HepG2 (cell line): ENCODE results near the gene GPSM1. TPM values are rescaled to one million over a fixed set of nuclear protein-coding genes. Genes with fewer than 3 reads are reported as not detected.
A peak's percentile ranks its signal among the peaks of the same experiment; 100 is the strongest.

Source experiments
- BCL6 ChIP-seq: IDR thresholded peaks from 2 replicates; pipeline ENCODE4 v1.6.1; 2016; ENCODE audit warnings: missing genetic modification reagents, missing compliant biosample characterization
- JUN ChIP-seq: sonication (generic); formaldehyde crosslinking; IDR thresholded peaks from 2 replicates; pipeline ENCODE4 v1.4.0; 2020; ENCODE audit warnings: mild to moderate bottlenecking, missing genetic modification reagents
- MEIS1 ChIP-seq: sonication (generic); formaldehyde crosslinking; IDR thresholded peaks from 2 replicates; pipeline ENCODE4 v1.9.0; 2021; ENCODE audit warnings: mild to moderate bottlenecking, missing genetic modification reagents, moderate library complexity, borderline replicate concordance
- NFKB2 ChIP-seq: sonication (generic); formaldehyde crosslinking; IDR thresholded peaks from 2 replicates; pipeline ENCODE4 v1.4.0; 2020; ENCODE audit warnings: missing genetic modification reagents, borderline replicate concordance
- PAWR ChIP-seq: sonication (generic); formaldehyde crosslinking; IDR thresholded peaks from 2 replicates; pipeline ENCODE4 v1.4.0; 2020; ENCODE audit warnings: missing genetic modification reagents, mild to moderate bottlenecking, borderline replicate concordance
- PITX1 ChIP-seq: sonication (generic); formaldehyde crosslinking; IDR thresholded peaks from 2 replicates; pipeline ENCODE4 v1.5.1; 2020; ENCODE audit warnings: mild to moderate bottlenecking, missing genetic modification reagents
- POLR2AphosphoS2 ChIP-seq: IDR thresholded peaks from 2 replicates; pipeline ENCODE4 v1.6.1; 2011; ENCODE audit warnings: low read depth, low read length, improper control_type of control experiment
- SNAPC2 ChIP-seq: sonication (generic); formaldehyde crosslinking; IDR thresholded peaks from 2 replicates; pipeline ENCODE4 v1.8.1; 2022; ENCODE audit warnings: mild to moderate bottlenecking, missing genetic modification reagents
- TP53 ChIP-seq: sonication (generic); formaldehyde crosslinking; conservative IDR thresholded peaks from 2 replicates; pipeline ENCODE4 v1.4.0; 2020; ENCODE audit warnings: missing genetic modification reagents
- YEATS2 ChIP-seq: sonication (generic); formaldehyde crosslinking; IDR thresholded peaks from 2 replicates; pipeline ENCODE4 v1.4.0; 2020; ENCODE audit warnings: missing genetic modification reagents, borderline replicate concordance
- ZKSCAN8 ChIP-seq: IDR thresholded peaks from 2 replicates; pipeline ENCODE4 v1.6.1; 2016; ENCODE audit warnings: borderline replicate concordance, missing genetic modification reagents, missing compliant biosample characterization
- ZNF282 ChIP-seq: fragments of 450-650 bp; IDR thresholded peaks from 2 replicates; pipeline ENCODE4 v1.6.1; 2018; ENCODE audit not compliant: partially characterized antibody
- ZNF343 ChIP-seq: sonication (generic); formaldehyde crosslinking; IDR thresholded peaks from 2 replicates; pipeline ENCODE4 v1.4.0; 2020; ENCODE audit warnings: mild to moderate bottlenecking, missing genetic modification reagents
- ZNF451 ChIP-seq: sonication (generic); formaldehyde crosslinking; IDR thresholded peaks from 2 replicates; pipeline ENCODE4 v1.5.0; 2020; ENCODE audit warnings: mild to moderate bottlenecking, missing genetic modification reagents
- ZNF546 ChIP-seq: sonication (generic); formaldehyde crosslinking; conservative IDR thresholded peaks from 2 replicates; pipeline ENCODE4 v1.8.1; 2023; ENCODE audit warnings: mild to moderate bottlenecking, missing genetic modification reagents
- polyA plus RNA-seq, 8 experiments: library from polyadenylated mRNA; depleted of rRNA in 3 of 8; stranded (reverse) in 7 of 8; unstranded in 1 of 8; fragments of >200 nt; fragmentation: Illumina TruSeq in 4 of 8; extraction: Trizol in 4 of 8; gene quantifications; 2 replicates each; pipeline versions ENCODE4 v1.2.1 to v1.2.3, GENCODE V29; 2011 to 2016; ENCODE audit warnings: low read depth in 4 of 8, missing spikeins in 1 of 8, mixed read lengths in 1 of 8; ENCODE audit not compliant: insufficient read depth in 1 of 8
- total RNA-seq, 5 experiments: library from RNA; depleted of rRNA; stranded (reverse); fragments of >200 nt; fragmentation: Illumina TruSeq; extraction: Trizol; gene quantifications; 2 replicates each; pipeline ENCODE4 v1.2.3, GENCODE V29; 2016; ENCODE audit warnings: low read depth in 1 of 5
- TF ChIP-seq, protein P1 (sequence below): sonication (generic); formaldehyde crosslinking; IDR thresholded peaks from 2 replicates; pipeline ENCODE4 v1.4.0; 2020; ENCODE audit warnings: mild to moderate bottlenecking, missing genetic modification reagents, borderline replicate concordance
- TF ChIP-seq, protein P2 (sequence below): sonication (generic); IDR thresholded peaks from 2 replicates; pipeline ENCODE4 v1.6.1; 2016; ENCODE audit warnings: low read depth, borderline replicate concordance
- TF ChIP-seq, protein P3 (sequence below): sonication (generic); formaldehyde crosslinking; IDR thresholded peaks from 2 replicates; pipeline ENCODE4 v1.5.0; 2020; ENCODE audit warnings: mild to moderate bottlenecking, missing genetic modification reagents
- TF ChIP-seq, protein P4 (sequence below): sonication (generic); formaldehyde crosslinking; IDR thresholded peaks from 2 replicates; pipeline ENCODE4 v1.4.0; 2020; ENCODE audit warnings: mild to moderate bottlenecking, missing genetic modification reagents
- TF ChIP-seq, protein P5 (sequence below): sonication (generic); formaldehyde crosslinking; IDR thresholded peaks from 2 replicates; pipeline ENCODE4 v1.8.0; 2022; ENCODE audit warnings: missing genetic modification reagents, low read depth, mild to moderate bottlenecking, borderline replicate concordance

The GPSM1 gene
- total and polyA plus RNA-seq, 2 of the 13 experiments (the other 11 are each of a cell fraction or from before 2014, with no cell fraction given): 1.0 to 2.4 TPM

DNA sequence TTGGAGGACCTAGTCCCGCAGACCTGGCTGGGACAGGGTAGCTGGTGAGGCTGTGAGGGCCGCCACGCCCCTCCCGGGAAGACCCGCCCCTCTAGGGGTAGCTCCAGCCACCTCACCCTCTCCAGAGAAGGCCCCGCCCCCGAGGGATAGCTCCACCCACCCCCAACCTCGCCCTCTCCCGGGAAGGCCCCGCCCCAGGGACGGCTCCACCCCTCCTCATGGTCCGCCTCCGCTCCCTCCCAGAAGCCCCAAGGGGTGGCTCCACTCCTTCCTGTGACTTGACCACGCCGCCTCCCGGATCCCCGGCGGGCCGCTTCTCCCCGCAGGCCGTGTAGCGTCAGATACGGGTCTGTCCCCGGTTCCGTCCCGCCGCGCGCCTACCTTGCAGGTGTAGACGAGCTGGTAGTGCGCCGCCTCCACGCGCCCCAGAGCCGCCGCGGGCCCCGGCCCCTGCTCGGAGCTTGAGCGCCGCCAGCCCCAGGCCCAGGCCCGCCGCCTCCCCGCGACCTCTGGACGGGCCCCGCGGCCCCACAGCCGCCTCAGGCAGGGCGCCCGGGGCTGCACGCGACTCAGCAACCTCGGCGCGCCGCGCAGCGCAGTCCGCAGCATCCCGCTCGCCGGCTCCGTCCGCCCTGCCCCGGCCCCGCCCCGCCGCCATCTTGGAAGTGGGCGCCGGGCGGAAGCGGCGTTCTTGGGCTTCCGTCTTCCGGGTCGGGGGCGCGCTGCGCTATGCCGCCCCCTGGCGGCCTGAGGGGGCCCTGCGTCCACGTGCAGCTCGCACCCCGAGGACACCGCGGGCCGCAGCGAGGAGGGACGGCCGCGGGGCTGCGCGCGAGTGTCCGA, 36.0 kb downstream of the GPSM1 start, which contains the start of gene DNLZ (continued):
- TF ChIP-seq ZNF546 (CRISPR knock-in tag): 0 out of 2 replicates have a peak, but pooled peaks have one; percentile 70
- peak; percentile 56; the same call in 1 of the 2 replicates for TF ChIP-seq YEATS2 (CRISPR knock-in tag)
- TF ChIP-seq PITX1 (CRISPR knock-in tag): no peak
- TF ChIP-seq, protein P1, sequence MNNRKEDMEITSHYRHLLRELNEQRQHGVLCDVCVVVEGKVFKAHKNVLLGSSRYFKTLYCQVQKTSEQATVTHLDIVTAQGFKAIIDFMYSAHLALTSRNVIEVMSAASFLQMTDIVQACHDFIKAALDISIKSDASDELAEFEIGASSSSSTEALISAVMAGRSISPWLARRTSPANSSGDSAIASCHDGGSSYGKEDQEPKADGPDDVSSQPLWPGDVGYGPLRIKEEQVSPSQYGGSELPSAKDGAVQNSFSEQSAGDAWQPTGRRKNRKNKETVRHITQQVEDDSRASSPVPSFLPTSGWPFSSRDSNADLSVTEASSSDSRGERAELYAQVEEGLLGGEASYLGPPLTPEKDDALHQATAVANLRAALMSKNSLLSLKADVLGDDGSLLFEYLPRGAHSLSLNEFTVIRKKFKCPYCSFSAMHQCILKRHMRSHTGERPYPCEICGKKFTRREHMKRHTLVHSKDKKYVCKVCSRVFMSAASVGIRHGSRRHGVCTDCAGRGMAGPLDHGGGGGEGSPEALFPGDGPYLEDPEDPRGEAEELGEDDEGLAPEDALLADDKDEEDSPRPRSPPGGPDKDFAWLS (CRISPR knock-in tag): 0 out of 2 replicates have a peak, but pooled peaks have one; percentile 68
- TF ChIP-seq BCL6 (CRISPR knock-in tag): peak; percentile 28; the same call in 1 of the 2 replicates
- TF ChIP-seq NFKB2: peak; percentile 79; the same call in 1 of the 2 replicates
- peak; percentile 69 for TF ChIP-seq MEIS1
- 0 out of 2 replicates have a peak, but pooled peaks have one; percentile 31 for TF ChIP-seq SNAPC2
- 0 out of 2 replicates have a peak, but pooled peaks have one; percentile 70 for TF ChIP-seq PAWR (CRISPR knock-in tag)
- no peak for TF ChIP-seq POLR2AphosphoS2
- TF ChIP-seq ZNF451: peak; percentile 92; the same call in 1 of the 2 replicates
- peak; percentile 94 for TF ChIP-seq ZNF343 (CRISPR knock-in tag)
- no peak for TF ChIP-seq TP53
- TF ChIP-seq, protein P2, sequence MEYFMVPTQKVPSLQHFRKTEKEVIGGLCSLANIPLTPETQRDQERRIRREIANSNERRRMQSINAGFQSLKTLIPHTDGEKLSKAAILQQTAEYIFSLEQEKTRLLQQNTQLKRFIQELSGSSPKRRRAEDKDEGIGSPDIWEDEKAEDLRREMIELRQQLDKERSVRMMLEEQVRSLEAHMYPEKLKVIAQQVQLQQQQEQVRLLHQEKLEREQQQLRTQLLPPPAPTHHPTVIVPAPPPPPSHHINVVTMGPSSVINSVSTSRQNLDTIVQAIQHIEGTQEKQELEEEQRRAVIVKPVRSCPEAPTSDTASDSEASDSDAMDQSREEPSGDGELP: no peak
- TF ChIP-seq JUN (CRISPR knock-in tag): peak; percentile 38; the same call in 1 of the 2 replicates
- TF ChIP-seq, protein P3, sequence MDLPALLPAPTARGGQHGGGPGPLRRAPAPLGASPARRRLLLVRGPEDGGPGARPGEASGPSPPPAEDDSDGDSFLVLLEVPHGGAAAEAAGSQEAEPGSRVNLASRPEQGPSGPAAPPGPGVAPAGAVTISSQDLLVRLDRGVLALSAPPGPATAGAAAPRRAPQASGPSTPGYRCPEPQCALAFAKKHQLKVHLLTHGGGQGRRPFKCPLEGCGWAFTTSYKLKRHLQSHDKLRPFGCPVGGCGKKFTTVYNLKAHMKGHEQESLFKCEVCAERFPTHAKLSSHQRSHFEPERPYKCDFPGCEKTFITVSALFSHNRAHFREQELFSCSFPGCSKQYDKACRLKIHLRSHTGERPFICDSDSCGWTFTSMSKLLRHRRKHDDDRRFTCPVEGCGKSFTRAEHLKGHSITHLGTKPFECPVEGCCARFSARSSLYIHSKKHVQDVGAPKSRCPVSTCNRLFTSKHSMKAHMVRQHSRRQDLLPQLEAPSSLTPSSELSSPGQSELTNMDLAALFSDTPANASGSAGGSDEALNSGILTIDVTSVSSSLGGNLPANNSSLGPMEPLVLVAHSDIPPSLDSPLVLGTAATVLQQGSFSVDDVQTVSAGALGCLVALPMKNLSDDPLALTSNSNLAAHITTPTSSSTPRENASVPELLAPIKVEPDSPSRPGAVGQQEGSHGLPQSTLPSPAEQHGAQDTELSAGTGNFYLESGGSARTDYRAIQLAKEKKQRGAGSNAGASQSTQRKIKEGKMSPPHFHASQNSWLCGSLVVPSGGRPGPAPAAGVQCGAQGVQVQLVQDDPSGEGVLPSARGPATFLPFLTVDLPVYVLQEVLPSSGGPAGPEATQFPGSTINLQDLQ (CRISPR knock-in tag): no peak; the same call in 1 of the 2 replicates
- TF ChIP-seq, protein P4, sequence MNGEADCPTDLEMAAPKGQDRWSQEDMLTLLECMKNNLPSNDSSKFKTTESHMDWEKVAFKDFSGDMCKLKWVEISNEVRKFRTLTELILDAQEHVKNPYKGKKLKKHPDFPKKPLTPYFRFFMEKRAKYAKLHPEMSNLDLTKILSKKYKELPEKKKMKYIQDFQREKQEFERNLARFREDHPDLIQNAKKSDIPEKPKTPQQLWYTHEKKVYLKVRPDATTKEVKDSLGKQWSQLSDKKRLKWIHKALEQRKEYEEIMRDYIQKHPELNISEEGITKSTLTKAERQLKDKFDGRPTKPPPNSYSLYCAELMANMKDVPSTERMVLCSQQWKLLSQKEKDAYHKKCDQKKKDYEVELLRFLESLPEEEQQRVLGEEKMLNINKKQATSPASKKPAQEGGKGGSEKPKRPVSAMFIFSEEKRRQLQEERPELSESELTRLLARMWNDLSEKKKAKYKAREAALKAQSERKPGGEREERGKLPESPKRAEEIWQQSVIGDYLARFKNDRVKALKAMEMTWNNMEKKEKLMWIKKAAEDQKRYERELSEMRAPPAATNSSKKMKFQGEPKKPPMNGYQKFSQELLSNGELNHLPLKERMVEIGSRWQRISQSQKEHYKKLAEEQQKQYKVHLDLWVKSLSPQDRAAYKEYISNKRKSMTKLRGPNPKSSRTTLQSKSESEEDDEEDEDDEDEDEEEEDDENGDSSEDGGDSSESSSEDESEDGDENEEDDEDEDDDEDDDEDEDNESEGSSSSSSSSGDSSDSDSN (CRISPR knock-in tag): peak; percentile 50; the same call in 1 of the 2 replicates
- TF ChIP-seq, protein P5, sequence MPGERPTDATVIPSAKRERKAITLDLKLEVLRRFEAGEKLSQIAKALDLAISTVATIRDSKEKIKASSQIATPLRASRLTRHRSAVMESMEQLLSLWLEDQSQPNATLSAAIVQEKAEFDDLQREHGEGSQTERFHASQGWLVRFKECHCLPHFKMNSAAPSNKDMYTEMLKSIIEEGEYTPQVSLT: no peak; the same call in 1 of the 2 replicates
- TF ChIP-seq ZNF282: no peak
- TF ChIP-seq ZKSCAN8 (CRISPR knock-in tag): no peak
